Retinal pigment epithelial cell (primary cell): ENCODE data around the gene HS2ST1.

Source experiments
- DNase-seq: peaks from one replicate; pipeline ENCODE4 v3.0.0-alpha.2; 2010; ENCODE audit warnings: low read depth
- H3K4me3 ChIP-seq: 2 replicates; pipeline ENCODE4 v1.5.1; 2011; ENCODE audit warnings: mild to moderate bottlenecking, low read length, control low read depth, moderate library complexity
- CTCF ChIP-seq: conservative IDR thresholded peaks from 2 replicates; pipeline ENCODE4 v1.5.1; 2011; ENCODE audit warnings: low read depth, low read length, control low read depth, inconsistent platforms

Gene HS2ST1

GRCh38 chr1:87034351-87034750 is 119.9 kb downstream of the HS2ST1 start:
- H3K4me3 ChIP-seq, result no peak overlapping the region
- TF ChIP-seq CTCF, result no peak
- DNase-seq, result no peak

DNA sequence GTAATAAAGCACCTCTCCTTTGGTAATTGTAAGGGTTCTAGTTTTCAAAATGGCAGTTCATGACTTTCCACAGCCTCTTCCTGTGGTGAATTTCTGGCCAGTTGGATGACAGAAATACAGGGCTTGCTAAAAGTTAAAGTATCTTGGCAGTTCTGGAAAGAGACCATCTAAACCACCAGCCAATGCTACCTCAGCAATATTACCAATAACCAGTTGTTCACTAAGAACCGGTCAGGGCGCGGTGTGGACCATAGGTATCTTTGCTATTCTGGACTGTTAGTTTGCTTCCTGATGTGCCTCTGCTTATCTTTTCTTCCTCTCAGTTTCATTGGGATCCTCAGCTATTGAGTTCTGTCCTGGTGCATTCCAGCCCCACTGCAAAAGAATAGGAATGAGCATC is 124.7 kb downstream of the HS2ST1 start:
- DNase-seq, result no peak
- no peak overlapping the region for H3K4me3 ChIP-seq
- TF ChIP-seq CTCF, result no peak

DNA sequence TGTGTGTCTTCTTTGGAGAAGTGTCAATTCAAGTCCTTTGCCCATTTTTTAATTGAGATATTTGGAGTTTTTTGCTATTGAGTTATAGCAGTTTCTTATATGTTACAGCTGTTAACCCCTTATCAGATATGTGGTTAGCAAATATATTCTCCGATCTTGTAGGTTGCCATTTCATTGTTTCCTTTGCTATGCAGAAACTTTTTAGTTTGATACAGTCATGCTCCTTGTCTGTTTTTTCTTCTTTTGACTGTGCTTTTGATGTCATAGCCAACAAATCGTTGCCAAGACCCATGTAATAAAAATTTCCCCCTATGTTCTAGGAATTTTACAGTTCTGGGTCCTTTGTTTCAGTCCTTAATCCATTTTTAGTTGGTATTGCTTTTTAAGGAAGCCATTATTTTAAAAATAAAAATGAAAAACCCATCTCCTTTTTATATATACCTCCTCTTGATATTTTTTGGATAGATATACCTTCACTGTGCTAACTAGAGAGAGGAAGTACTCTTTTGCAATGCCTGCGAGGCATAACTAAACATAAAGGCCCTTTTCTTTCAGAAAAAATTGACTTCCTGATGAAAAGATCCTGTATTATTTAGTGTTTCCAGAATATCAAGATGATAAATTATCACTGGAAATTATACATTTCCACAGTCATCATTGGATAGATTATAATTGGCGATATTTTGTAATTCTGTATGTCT is 127.8 kb downstream of the HS2ST1 start:
- TF ChIP-seq CTCF, result no peak
- DNase-seq, result no peak
- H3K4me3 ChIP-seq, result no peak overlapping the region

- H3K4me3 ChIP-seq, result no peak overlapping the region
- no peak for TF ChIP-seq CTCF
- no peak for DNase-seq
These were observed 130.0 kb downstream of the HS2ST1 start for GRCh38 chr1:87044424-87044823.

- no peak overlapping the region for H3K4me3 ChIP-seq
- no peak for TF ChIP-seq CTCF
- no peak for DNase-seq
These were observed 130.4 kb downstream of the HS2ST1 start for GRCh38 chr1:87044840-87045239.

- TF ChIP-seq CTCF, result no peak
- no peak for DNase-seq
- H3K4me3 ChIP-seq, result no peak overlapping the region
These were observed 131.4 kb downstream of the HS2ST1 start for GRCh38 chr1:87045761-87046304.

DNA sequence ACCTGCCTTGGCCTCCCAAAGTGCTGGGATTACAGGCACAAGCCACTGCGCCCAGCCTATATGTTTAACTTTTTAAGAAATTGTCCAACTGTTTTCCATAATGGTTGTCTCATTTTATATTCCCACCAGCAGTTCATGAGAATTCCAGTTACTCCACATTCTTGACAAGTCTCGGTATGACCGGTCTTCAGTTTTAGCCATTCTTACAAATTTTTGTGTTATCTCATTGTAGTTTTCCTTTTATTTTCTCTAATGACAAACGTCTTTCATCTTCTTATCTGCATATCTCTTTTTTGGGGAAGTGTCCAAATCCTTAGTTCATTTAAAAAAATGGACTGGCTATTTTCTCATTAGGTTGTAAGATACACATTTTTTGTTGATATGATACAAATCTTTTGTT is 132.5 kb downstream of the HS2ST1 start:
- no peak for TF ChIP-seq CTCF
- DNase-seq, result no peak
- no peak overlapping the region for H3K4me3 ChIP-seq
